ENCODE data around the gene RUFY4. TPM values are rescaled to one million over a fixed set of nuclear protein-coding genes. Genes with fewer than 3 reads are reported as not detected.

Gene RUFY4
- total RNA-seq, 1 donor from 2014 or later: not detected

GRCh38 chr2:218065239-218066006 lies 3.6 kb upstream of the RUFY4 start:
- Histone ChIP-seq H3K4me3 (no peak overlapping the region), H3K27ac (replicated peaks) (no peak overlapping the region), H3K9me3 (replicated peaks) (no peaks in the 10 kb centered on the region), H3K27me3 (ENCODE audit: low read depth) (peaks cover 42% of the 10 kb centered on the region), H3K4me1 (peaks cover 8% of the 10 kb centered on the region), H3K36me3 (no peaks in the 10 kb centered on the region)
- TF ChIP-seq, protein P1, sequence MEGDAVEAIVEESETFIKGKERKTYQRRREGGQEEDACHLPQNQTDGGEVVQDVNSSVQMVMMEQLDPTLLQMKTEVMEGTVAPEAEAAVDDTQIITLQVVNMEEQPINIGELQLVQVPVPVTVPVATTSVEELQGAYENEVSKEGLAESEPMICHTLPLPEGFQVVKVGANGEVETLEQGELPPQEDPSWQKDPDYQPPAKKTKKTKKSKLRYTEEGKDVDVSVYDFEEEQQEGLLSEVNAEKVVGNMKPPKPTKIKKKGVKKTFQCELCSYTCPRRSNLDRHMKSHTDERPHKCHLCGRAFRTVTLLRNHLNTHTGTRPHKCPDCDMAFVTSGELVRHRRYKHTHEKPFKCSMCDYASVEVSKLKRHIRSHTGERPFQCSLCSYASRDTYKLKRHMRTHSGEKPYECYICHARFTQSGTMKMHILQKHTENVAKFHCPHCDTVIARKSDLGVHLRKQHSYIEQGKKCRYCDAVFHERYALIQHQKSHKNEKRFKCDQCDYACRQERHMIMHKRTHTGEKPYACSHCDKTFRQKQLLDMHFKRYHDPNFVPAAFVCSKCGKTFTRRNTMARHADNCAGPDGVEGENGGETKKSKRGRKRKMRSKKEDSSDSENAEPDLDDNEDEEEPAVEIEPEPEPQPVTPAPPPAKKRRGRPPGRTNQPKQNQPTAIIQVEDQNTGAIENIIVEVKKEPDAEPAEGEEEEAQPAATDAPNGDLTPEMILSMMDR (IDR thresholded peaks at IDR 0.05; ENCODE audit: borderline replicate concordance): no peak
- intact Hi-C loops (cut with micrococcal nuclease): no loop called here
- no peak for DNase-seq

DNA sequence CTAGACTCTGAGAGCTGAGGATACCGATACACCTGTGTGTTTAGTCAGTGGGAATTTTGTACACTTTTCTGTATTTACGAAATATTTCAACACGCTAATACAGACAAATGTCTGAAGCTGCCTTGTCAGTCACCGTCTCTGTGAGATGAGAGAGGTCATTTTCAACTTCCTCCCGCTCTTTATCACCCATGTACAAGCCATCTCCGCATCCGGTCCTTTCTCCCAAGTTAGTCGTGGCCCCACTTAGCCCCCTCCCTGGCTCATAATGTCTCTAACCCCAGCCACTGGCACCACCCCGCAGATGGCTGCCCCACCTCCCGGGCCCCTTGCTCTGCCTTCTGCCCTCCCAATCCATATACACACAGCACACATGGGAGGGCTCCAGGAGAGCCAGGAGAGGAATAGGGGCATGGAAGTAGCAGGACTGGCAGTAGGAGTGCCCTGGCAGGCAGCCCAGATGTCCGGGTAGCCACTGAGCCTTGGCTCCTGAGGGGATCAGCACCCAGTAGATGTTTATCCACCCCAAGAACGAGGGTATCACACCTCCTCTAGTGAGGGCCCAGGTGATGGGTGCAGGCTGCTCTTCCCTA lies 2.0 kb upstream of the RUFY4 start:
- H3K36me3 ChIP-seq: no peaks in the 10 kb centered on the region
- TF ChIP-seq, protein P1 (IDR thresholded peaks at IDR 0.05; ENCODE audit: borderline replicate concordance): no peak
- H3K4me1 ChIP-seq: peaks cover 8% of the 10 kb centered on the region
- DNase-seq: no peak
- H3K4me3 ChIP-seq: no peak overlapping the region
- no peaks in the 10 kb centered on the region for H3K9me3 ChIP-seq (replicated peaks)
- no peak overlapping the region for H3K27ac ChIP-seq (replicated peaks)
- intact Hi-C loops (cut with micrococcal nuclease): no loop called here
- peaks cover 54% of the 10 kb centered on the region for H3K27me3 ChIP-seq (ENCODE audit: low read depth)

GRCh38 chr2:218067523-218067922 lies 1.5 kb upstream of the RUFY4 start:
- intact Hi-C loops (cut with micrococcal nuclease): no loop called here
- Histone ChIP-seq H3K36me3 (no peaks in the 10 kb centered on the region), H3K4me3 (no peak overlapping the region), H3K4me1 (peaks cover 8% of the 10 kb centered on the region), H3K27ac (replicated peaks) (no peak overlapping the region), H3K9me3 (replicated peaks) (no peaks in the 10 kb centered on the region), H3K27me3 (ENCODE audit: low read depth) (peaks cover 56% of the 10 kb centered on the region)
- DNase-seq: no peak
- TF ChIP-seq, protein P1 (IDR thresholded peaks at IDR 0.05; ENCODE audit: borderline replicate concordance): no peak

DNA sequence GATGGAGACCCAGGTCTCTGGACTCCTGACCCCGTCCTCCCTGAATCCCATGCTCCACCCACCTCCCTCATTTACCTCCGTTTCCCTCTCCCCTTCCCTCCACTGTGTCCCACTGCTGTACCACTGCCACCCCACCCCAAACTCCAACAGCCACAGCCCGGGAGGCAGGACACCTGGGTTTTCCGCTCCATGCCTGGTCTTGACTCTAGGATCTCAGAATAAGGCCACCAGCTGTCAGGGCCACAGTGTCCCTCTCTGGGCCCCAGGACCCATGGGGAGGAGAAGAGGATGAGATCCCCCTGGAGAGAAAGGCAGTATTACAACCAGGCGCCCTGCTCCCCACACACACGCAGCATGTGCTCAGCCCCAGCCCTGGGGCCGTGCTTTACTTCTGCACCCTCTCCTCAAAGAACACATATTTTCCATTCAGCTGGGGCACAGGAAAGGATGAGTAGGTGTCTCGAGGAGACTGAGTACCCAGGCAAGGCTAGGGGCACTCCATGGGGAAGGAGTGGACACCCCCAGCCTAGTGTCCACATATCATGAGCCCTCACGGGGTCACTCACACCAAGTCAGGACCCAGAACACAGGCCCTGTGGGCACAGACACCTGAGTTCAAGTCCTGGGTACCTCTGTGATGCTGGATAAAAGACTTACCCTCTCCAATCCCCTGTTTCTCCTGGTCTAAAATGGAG lies 700 bp downstream of the RUFY4 start:
- TF ChIP-seq, protein P1 (IDR thresholded peaks at IDR 0.05; ENCODE audit: borderline replicate concordance): no peak
- no peak overlapping the region for H3K4me3 ChIP-seq
- DNase-seq: no peak
- H3K27ac ChIP-seq (replicated peaks): no peak overlapping the region
- H3K36me3 ChIP-seq: no peaks in the 10 kb centered on the region
- peaks cover 8% of the 10 kb centered on the region for H3K4me1 ChIP-seq
- peaks cover 53% of the 10 kb centered on the region for H3K27me3 ChIP-seq (ENCODE audit: low read depth)
- intact Hi-C loops (cut with micrococcal nuclease): no loop called here
- H3K9me3 ChIP-seq (replicated peaks): no peaks in the 10 kb centered on the region

GRCh38 chr2:218070587-218070986 lies 1.5 kb downstream of the RUFY4 start:
- H3K27me3 ChIP-seq (ENCODE audit: low read depth): peaks cover 49% of the 10 kb centered on the region
- H3K9me3 ChIP-seq (replicated peaks): no peaks in the 10 kb centered on the region
- H3K4me3 ChIP-seq: no peak overlapping the region
- no peak overlapping the region for H3K27ac ChIP-seq (replicated peaks)
- TF ChIP-seq, protein P1 (IDR thresholded peaks at IDR 0.05; ENCODE audit: borderline replicate concordance): no peak
- no peaks in the 10 kb centered on the region for H3K36me3 ChIP-seq
- intact Hi-C loops (cut with micrococcal nuclease): no loop called here
- peaks cover 8% of the 10 kb centered on the region for H3K4me1 ChIP-seq
- no peak for DNase-seq

Data from left ventricle myocardium inferior (tissue), 1 donor.